OCI-LY7 (cell line): ENCODE data around the gene HOXC10.
A peak's percentile ranks its signal among the peaks of the same experiment; 100 is the strongest.

ENCODE experiments used
- CTCF ChIP-seq: fragments of 200-600 bp; sonication (generic); conservative IDR thresholded peaks from 2 replicates; pipeline ENCODE4 v1.5.1; 2014; ENCODE audit warnings: mild to moderate bottlenecking, antibody characterized with exemption, low read length, moderate library complexity, mixed read lengths
- EZH2phosphoT487 ChIP-seq: fragments of 200-600 bp; sonication (generic); IDR thresholded peaks from 2 replicates; pipeline ENCODE4 v1.6.1; 2018; ENCODE audit warnings: low read depth, borderline replicate concordance, mild to moderate bottlenecking, mixed run types, antibody characterized with exemption, low read length, moderate library complexity, mixed read lengths

- TF ChIP-seq CTCF = peak; percentile 43; the same call in 1 of the 2 replicates
- no peak for TF ChIP-seq EZH2phosphoT487
These were observed 32.3 kb downstream of the HOXC10 start for GRCh38 chr12:54017027-54017788.
